CD4-positive, alpha-beta T cell treated with Interleukin-15 for 1 hour (primary cell): ENCODE data around the gene PTPRD.

Experiments used
- DNase-seq: peaks from one replicate; pipeline ENCODE4 v3.0.0-alpha.2; 2020

The PTPRD gene

GRCh38 chr9:8388132-8388531 lies 2224.7 kb downstream of the PTPRD start:
- DNase-seq, result no peak

GRCh38 chr9:8384091-8384490 lies 2228.7 kb downstream of the PTPRD start:
- DNase-seq, result no peak

GRCh38 chr9:8382777-8383527 lies 2229.8 kb downstream of the PTPRD start:
- DNase-seq, result no peak

GRCh38 chr9:8382266-8382665 lies 2230.5 kb downstream of the PTPRD start:
- DNase-seq, result no peak

- no peak for DNase-seq
Measured at GRCh38 chr9:8381601-8382000, 2231.2 kb downstream of the PTPRD start.

GRCh38 chr9:8374471-8374870 lies 2238.3 kb downstream of the PTPRD start:
- no peak for DNase-seq

- DNase-seq, result no peak
Measured at GRCh38 chr9:8371686-8372085, 2241.1 kb downstream of the PTPRD start.

- DNase-seq, result no peak
Measured at GRCh38 chr9:8366161-8366926, 2246.5 kb downstream of the PTPRD start.

- no peak for DNase-seq
Measured at GRCh38 chr9:8365466-8366160, 2247.2 kb downstream of the PTPRD start.

- DNase-seq, result no peak
Measured at GRCh38 chr9:8365029-8365428, 2247.8 kb downstream of the PTPRD start.

GRCh38 chr9:8364026-8364752 lies 2248.6 kb downstream of the PTPRD start:
- no peak for DNase-seq

- DNase-seq, result no peak
Measured at GRCh38 chr9:8362250-8362649, 2250.6 kb downstream of the PTPRD start.

- DNase-seq, result no peak
Measured at GRCh38 chr9:8361364-8361763, 2251.4 kb downstream of the PTPRD start.

GRCh38 chr9:8356406-8356805 lies 2256.4 kb downstream of the PTPRD start:
- DNase-seq, result no peak

- no peak for DNase-seq
Measured at GRCh38 chr9:8351436-8351835, 2261.4 kb downstream of the PTPRD start.

GRCh38 chr9:8349901-8350300 lies 2262.9 kb downstream of the PTPRD start:
- DNase-seq, result no peak

GRCh38 chr9:8349376-8349775 lies 2263.4 kb downstream of the PTPRD start:
- no peak for DNase-seq

GRCh38 chr9:8348756-8349155 lies 2264.0 kb downstream of the PTPRD start:
- no peak for DNase-seq

- DNase-seq, result no peak
Measured at GRCh38 chr9:8346296-8346695, 2266.5 kb downstream of the PTPRD start.

GRCh38 chr9:8338767-8339510 lies 2273.9 kb downstream of the PTPRD start:
- no peak for DNase-seq

- no peak for DNase-seq
Measured at GRCh38 chr9:8337834-8338766, 2274.7 kb downstream of the PTPRD start.
